ENCODE results near the gene DYRK4.

Gene DYRK4

DNA sequence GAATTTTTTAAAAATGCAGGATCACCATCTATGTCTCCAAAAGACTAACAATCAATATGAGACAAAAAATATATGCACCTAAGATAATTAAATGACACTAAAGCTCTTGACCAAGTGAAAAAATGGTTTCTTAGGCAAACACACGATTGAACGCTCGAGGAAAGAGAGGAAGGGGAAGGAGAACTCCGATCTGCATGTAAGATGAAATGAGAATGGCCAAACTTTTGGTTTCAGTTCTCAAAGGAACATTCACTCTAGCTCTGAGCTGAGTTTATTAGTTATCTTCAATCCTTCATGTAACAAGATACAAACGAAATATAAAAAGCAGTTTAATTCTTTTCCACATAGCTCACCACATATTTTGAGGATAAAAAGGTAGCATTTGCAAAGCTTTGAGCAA lies 2.8 kb downstream of the DYRK4 start:
- no peak overlapping the region for H3K23ac ChIP-seq (ENCODE audit: low read depth, low read length, poor library complexity)
- peaks cover 0 to 2% (median 0%) of the 10 kb centered on the region in 3 experiments for H3K27me3 ChIP-seq (ENCODE audit: control insufficient read depth in 3 of 3, insufficient read depth in 3 of 3, low read depth in 1 of 3, low read length in 3 of 3)
- H2AK5ac ChIP-seq (ENCODE audit: low read depth, low read length), result no peak overlapping the region
- H3K4ac ChIP-seq (ENCODE audit: low read length), result no peak overlapping the region
- H2BK15ac ChIP-seq (ENCODE audit: low read length), result no peak overlapping the region
- no peak overlapping the region for H2AFZ ChIP-seq (ENCODE audit: low read length)
- no peak overlapping the region for H2BK5ac ChIP-seq (ENCODE audit: low read length)
- DNase-seq (ENCODE audit: low spot score), result no peak
- peaks cover 6 to 16% of the 10 kb centered on the region in 2 donors for H3K4me1 ChIP-seq (ENCODE audit: control insufficient read depth in 2 of 2, insufficient read depth in 1 of 2, low read depth in 1 of 2, low read length in 2 of 2)
- no peak overlapping the region for H2BK12ac ChIP-seq (ENCODE audit: low read length)
- H2BK120ac ChIP-seq (ENCODE audit: low read depth, low read length), result no peak overlapping the region
- H3K9me3 ChIP-seq (replicated peaks in 1 of 2; ENCODE audit: control insufficient read depth in 2 of 2, insufficient read depth in 1 of 2, low read depth in 1 of 2, low read length in 2 of 2), result peaks cover 0 to 8% of the 10 kb centered on the region in 2 donors
- H3K4me2 ChIP-seq (ENCODE audit: insufficient read depth, low read length, poor library complexity, severe bottlenecking), result no peak overlapping the region
- no peak overlapping the region for H3K27ac ChIP-seq (replicated peaks; ENCODE audit: low read length)
- H3K18ac ChIP-seq (ENCODE audit: low read length), result no peak overlapping the region
- H4K91ac ChIP-seq (ENCODE audit: low read depth, low read length, poor library complexity), result no peak overlapping the region
- H3K4me3 ChIP-seq (ENCODE audit: low read length in 2 of 2), result no peak overlapping the region
- H3K14ac ChIP-seq (ENCODE audit: low read length), result no peak overlapping the region
- H4K8ac ChIP-seq (ENCODE audit: low read depth, low read length), result no peak overlapping the region
- no peaks in the 10 kb centered on the region for H3K79me1 ChIP-seq (ENCODE audit: low read depth, low read length)
- WGBS, 2 donors (ENCODE audit: extremely low coverage in 2 of 2, insufficient read length in 2 of 2, insufficient replicate concordance in 1 of 2), result no CpG with 5 or more reads among the region's 5 CpGs
- no peak overlapping the region for H3K9ac ChIP-seq (ENCODE audit: low read depth, low read length, poor library complexity)
- H3K36me3 ChIP-seq (replicated peaks in 1 of 2; ENCODE audit: control insufficient read depth in 2 of 2, insufficient read depth in 2 of 2, low read length in 2 of 2), result peaks cover 2 to 19% of the 10 kb centered on the region in 2 donors

- H4K8ac ChIP-seq (ENCODE audit: low read depth, low read length), result no peak overlapping the region
- peaks cover 0 to 6% of the 10 kb centered on the region in 2 donors for H3K36me3 ChIP-seq (replicated peaks in 1 of 2; ENCODE audit: control insufficient read depth in 2 of 2, insufficient read depth in 2 of 2, low read length in 2 of 2)
- no peaks in the 10 kb centered on the region for H3K79me1 ChIP-seq (ENCODE audit: low read depth, low read length)
- peaks cover 6 to 16% of the 10 kb centered on the region in 2 donors for H3K4me1 ChIP-seq (ENCODE audit: control insufficient read depth in 2 of 2, insufficient read depth in 1 of 2, low read depth in 1 of 2, low read length in 2 of 2)
- H2BK5ac ChIP-seq (ENCODE audit: low read length), result no peak overlapping the region
- H3K23ac ChIP-seq (ENCODE audit: low read depth, low read length, poor library complexity), result no peak overlapping the region
- no peak overlapping the region for H3K4me2 ChIP-seq (ENCODE audit: insufficient read depth, low read length, poor library complexity, severe bottlenecking)
- no peak overlapping the region for H2AK5ac ChIP-seq (ENCODE audit: low read depth, low read length)
- peaks cover 0 to 2% (median 0%) of the 10 kb centered on the region in 3 experiments for H3K27me3 ChIP-seq (ENCODE audit: control insufficient read depth in 3 of 3, insufficient read depth in 3 of 3, low read depth in 1 of 3, low read length in 3 of 3)
- H2BK120ac ChIP-seq (ENCODE audit: low read depth, low read length), result no peak overlapping the region
- no peak overlapping the region for H3K4me3 ChIP-seq (ENCODE audit: low read length in 2 of 2)
- no peak for DNase-seq (ENCODE audit: low spot score)
- no peak overlapping the region for H2BK12ac ChIP-seq (ENCODE audit: low read length)
- no peak overlapping the region for H3K14ac ChIP-seq (ENCODE audit: low read length)
- no peak overlapping the region for H2AFZ ChIP-seq (ENCODE audit: low read length)
- no peak overlapping the region for H3K27ac ChIP-seq (replicated peaks; ENCODE audit: low read length)
- no peak overlapping the region for H3K18ac ChIP-seq (ENCODE audit: low read length)
- no peak overlapping the region for H3K9ac ChIP-seq (ENCODE audit: low read depth, low read length, poor library complexity)
- no peak overlapping the region for H4K91ac ChIP-seq (ENCODE audit: low read depth, low read length, poor library complexity)
- peaks cover 0 to 8% of the 10 kb centered on the region in 2 donors for H3K9me3 ChIP-seq (replicated peaks in 1 of 2; ENCODE audit: control insufficient read depth in 2 of 2, insufficient read depth in 1 of 2, low read depth in 1 of 2, low read length in 2 of 2)
- H2BK15ac ChIP-seq (ENCODE audit: low read length), result no peak overlapping the region
- WGBS, 2 donors (ENCODE audit: extremely low coverage in 2 of 2, insufficient read length in 2 of 2, insufficient replicate concordance in 1 of 2), result no CpG with 5 or more reads among the region's 2 CpGs
- H3K4ac ChIP-seq (ENCODE audit: low read length), result no peak overlapping the region
Measured at GRCh38 chr12:4566474-4566873, 4.5 kb downstream of the DYRK4 start.

GRCh38 chr12:4567073-4567881 lies 5.3 kb downstream of the DYRK4 start:
- H4K91ac ChIP-seq (ENCODE audit: low read depth, low read length, poor library complexity), result no peak overlapping the region
- H3K18ac ChIP-seq (ENCODE audit: low read length), result no peak overlapping the region
- H3K27ac ChIP-seq (replicated peaks; ENCODE audit: low read length), result peak overlapping the region; percentile 65
- H3K4ac ChIP-seq (ENCODE audit: low read length), result no peak overlapping the region
- H2BK12ac ChIP-seq (ENCODE audit: low read length), result no peak overlapping the region
- H2BK120ac ChIP-seq (ENCODE audit: low read depth, low read length), result no peak overlapping the region
- no peak overlapping the region for H2AK5ac ChIP-seq (ENCODE audit: low read depth, low read length)
- H3K4me3 ChIP-seq (ENCODE audit: low read length in 2 of 2), result no peak overlapping the region
- no CpG with 5 or more reads among the region's 3 CpGs for WGBS, 2 donors (ENCODE audit: extremely low coverage in 2 of 2, insufficient read length in 2 of 2, insufficient replicate concordance in 1 of 2)
- H3K9ac ChIP-seq (ENCODE audit: low read depth, low read length, poor library complexity), result no peak overlapping the region
- H2AFZ ChIP-seq (ENCODE audit: low read length), result no peak overlapping the region
- no peak overlapping the region for H4K8ac ChIP-seq (ENCODE audit: low read depth, low read length)
- peaks cover 3 to 12% of the 10 kb centered on the region in 2 donors for H3K4me1 ChIP-seq (ENCODE audit: control insufficient read depth in 2 of 2, insufficient read depth in 1 of 2, low read depth in 1 of 2, low read length in 2 of 2)
- no peak overlapping the region for H3K4me2 ChIP-seq (ENCODE audit: insufficient read depth, low read length, poor library complexity, severe bottlenecking)
- no peak overlapping the region for H3K14ac ChIP-seq (ENCODE audit: low read length)
- peaks cover 0 to 6% of the 10 kb centered on the region in 2 donors for H3K36me3 ChIP-seq (replicated peaks in 1 of 2; ENCODE audit: control insufficient read depth in 2 of 2, insufficient read depth in 2 of 2, low read length in 2 of 2)
- no peak overlapping the region for H2BK15ac ChIP-seq (ENCODE audit: low read length)
- DNase-seq (ENCODE audit: low spot score), result no peak
- no peaks in the 10 kb centered on the region for H3K79me1 ChIP-seq (ENCODE audit: low read depth, low read length)
- peaks cover 0 to 8% of the 10 kb centered on the region in 2 donors for H3K9me3 ChIP-seq (replicated peaks in 1 of 2; ENCODE audit: control insufficient read depth in 2 of 2, insufficient read depth in 1 of 2, low read depth in 1 of 2, low read length in 2 of 2)
- no peak overlapping the region for H2BK5ac ChIP-seq (ENCODE audit: low read length)
- no peak overlapping the region for H3K23ac ChIP-seq (ENCODE audit: low read depth, low read length, poor library complexity)
- peaks cover 0 to 2% (median 0%) of the 10 kb centered on the region in 3 experiments for H3K27me3 ChIP-seq (ENCODE audit: control insufficient read depth in 3 of 3, insufficient read depth in 3 of 3, low read depth in 1 of 3, low read length in 3 of 3)

GRCh38 chr12:4569261-4569660 lies 7.3 kb downstream of the DYRK4 start:
- Histone ChIP-seq H2AK5ac (ENCODE audit: low read depth, low read length) (no peak overlapping the region), H3K23ac (ENCODE audit: low read depth, low read length, poor library complexity) (no peak overlapping the region), H3K79me1 (ENCODE audit: low read depth, low read length) (no peaks in the 10 kb centered on the region), H2BK15ac (ENCODE audit: low read length) (no peak overlapping the region), H3K9ac (ENCODE audit: low read depth, low read length, poor library complexity) (no peak overlapping the region), H3K4ac (ENCODE audit: low read length) (no peak overlapping the region), H4K91ac (ENCODE audit: low read depth, low read length, poor library complexity) (no peak overlapping the region), H3K4me1 (ENCODE audit: control insufficient read depth in 2 of 2, insufficient read depth in 1 of 2, low read depth in 1 of 2, low read length in 2 of 2) (peaks cover 0 to 6% of the 10 kb centered on the region in 2 donors), H2BK12ac (ENCODE audit: low read length) (no peak overlapping the region), H2BK5ac (ENCODE audit: low read length) (no peak overlapping the region), H2AFZ (ENCODE audit: low read length) (no peak overlapping the region), H3K27me3 (ENCODE audit: control insufficient read depth in 3 of 3, insufficient read depth in 3 of 3, low read depth in 1 of 3, low read length in 3 of 3) (no peaks in the 10 kb centered on the region), H3K27ac (replicated peaks; ENCODE audit: low read length) (no peak overlapping the region), H3K14ac (ENCODE audit: low read length) (no peak overlapping the region), H4K8ac (ENCODE audit: low read depth, low read length) (no peak overlapping the region), H3K36me3 (replicated peaks in 1 of 2; ENCODE audit: control insufficient read depth in 2 of 2, insufficient read depth in 2 of 2, low read length in 2 of 2) (no peaks in the 10 kb centered on the region), H3K9me3 (replicated peaks in 1 of 2; ENCODE audit: control insufficient read depth in 2 of 2, insufficient read depth in 1 of 2, low read depth in 1 of 2, low read length in 2 of 2) (no peaks in the 10 kb centered on the region), H3K4me3 (ENCODE audit: low read length in 2 of 2) (no peak overlapping the region), H3K4me2 (ENCODE audit: insufficient read depth, low read length, poor library complexity, severe bottlenecking) (no peak overlapping the region), H3K18ac (ENCODE audit: low read length) (no peak overlapping the region), H2BK120ac (ENCODE audit: low read depth, low read length) (no peak overlapping the region)
- WGBS, 2 donors (ENCODE audit: extremely low coverage in 2 of 2, insufficient read length in 2 of 2, insufficient replicate concordance in 1 of 2), result no CpG with 5 or more reads among the region's 4 CpGs
- DNase-seq (ENCODE audit: low spot score), result no peak

Measured in neuronal stem cell (in vitro differentiated cells).